H1 (cell line): ENCODE data around the gene NHERF2. TPM values are rescaled to one million over a fixed set of nuclear protein-coding genes. Genes with fewer than 3 reads are reported as not detected.

Experiments used
- BACH1 ChIP-seq: IDR thresholded peaks from 2 replicates; pipeline ENCODE4 v1.6.1; 2012; ENCODE audit warnings: low read length, improper control_type of control experiment
- SIRT6 ChIP-seq: IDR thresholded peaks from one replicate; pipeline ENCODE4 v1.7.1; 2012; ENCODE audit warnings: low read length, inconsistent platforms
- USF2 ChIP-seq: IDR thresholded peaks from 2 replicates; pipeline ENCODE4 v1.6.1; 2011; ENCODE audit warnings: low read length, improper control_type of control experiment
- ZNF274 ChIP-seq: IDR thresholded peaks from 2 replicates; pipeline ENCODE4 v1.7.0; 2012; ENCODE audit warnings: low read length, borderline replicate concordance; ENCODE audit errors: extremely low read depth
- polyA plus RNA-seq, 7 experiments: library from polyadenylated mRNA; depleted of rRNA in 3 of 7; stranded (reverse) in 5 of 7; unstranded in 2 of 7; fragments of >200 nt in 5 of 7; fragments of 200-250 nt in 2 of 7; gene quantifications; 1 replicate in 5 of 7; 2 replicates in 1 of 7; 4 replicates in 1 of 7; pipeline versions ENCODE4 v1.2.1 to v1.2.3, GENCODE V29; 2011 to 2013; ENCODE audit warnings: missing spikeins in 2 of 7, mixed read lengths in 2 of 7
- total RNA-seq: library from RNA; stranded (reverse); fragmentation: NEBNext Ultra II Directional; extraction: Animal tissue kit (Norgen Biotek cat#: 25700); gene quantifications from 2 replicates; pipeline ENCODE4 v1.2.1, GENCODE V29; 2021

The NHERF2 gene
- total and polyA plus RNA-seq, 2 of the 8 experiments (the other 6 are each of a cell fraction or from before 2014, with no cell fraction given) = 13.9 to 19.3 TPM

- TF ChIP-seq USF2 (no peak), SIRT6 (no peak), BACH1 (no peak), ZNF274 (no peak)
- TF ChIP-seq, all 59 proteins: peak for 0
These were observed 12.8 kb downstream of the NHERF2 start (continued) for GRCh38 chr16:2039274-2040031.
